Mucosa of descending colon (tissue), 3 donors: ENCODE results near the gene MYO9B. TPM values are rescaled to one million over a fixed set of nuclear protein-coding genes. Genes with fewer than 3 reads are reported as not detected.

Source experiments
- ATAC-seq: fragments of 200-7000 bp; cut with Tn5 transposase; one replicate; pipeline ENCODE4 v1.9.1; 2020; ENCODE audit warnings: mild to moderate bottlenecking, moderate library complexity
- DNase-seq, 3 donors: peaks; one replicate each; pipeline ENCODE4 v3.0.0-alpha.2; 2020
- H3K36me3 ChIP-seq: fragments of 200-600 bp; one replicate; pipeline ENCODE4 v1.8.0; 2021; ENCODE audit warnings: low read depth, mild to moderate bottlenecking
- H3K4me1 ChIP-seq: fragments of 200-600 bp; one replicate; pipeline ENCODE4 v1.8.0; 2021; ENCODE audit warnings: low read depth, mild to moderate bottlenecking
- H3K4me3 ChIP-seq: fragments of 200-600 bp; one replicate; pipeline ENCODE4 v1.8.0; 2021; ENCODE audit warnings: mild to moderate bottlenecking
- H3K9me3 ChIP-seq: fragments of 200-600 bp; one replicate; pipeline ENCODE4 v1.8.0; 2021; ENCODE audit warnings: mild to moderate bottlenecking
- CTCF ChIP-seq: fragments of 200-600 bp; IDR thresholded peaks from one replicate; pipeline ENCODE4 v1.8.0; 2022; ENCODE audit warnings: antibody characterized with exemption, mild to moderate bottlenecking
- intact Hi-C, 2 donors: fragments of 100-400 bp; cut with DNase I in 1 of 2; cut with micrococcal nuclease in 1 of 2; formaldehyde crosslinking; loops; one replicate each; pipeline versions ENCODE4 v1.11.0 to v1.11.1; 2022; cut with DNase I, micrococcal nuclease
- total RNA-seq, 3 donors: library from RNA; stranded (reverse); fragmentation: NEBNext Ultra II Directional in 2 of 3; extraction: Animal tissue kit (Norgen Biotek cat#: 25700) in 2 of 3; gene quantifications; one replicate each; pipeline versions ENCODE4 v1.2.1 to v1.2.4, GENCODE V29; 2021 to 2023
- donor health status: DM: no; HTN: no; CAD: no; lungs with moderate emphysema.
- donor health status: DM: no; HTN: no; CAD: no.
- donor health status: DM: no; HTN: yes; CAD: no.

MYO9B gene
- total RNA-seq, 3 donors from 2014 or later = 73.7 to 91.8 (median 90.8) TPM

GRCh38 chr19:17165715-17166114 is 90.1 kb downstream of the MYO9B start:
- intact Hi-C loops = no loop called here
- ATAC-seq (no peak), DNase-seq (no peak)
- Histone ChIP-seq H3K9me3 (no peaks in the 10 kb centered on the region), H3K36me3 (peaks cover 17% of the 10 kb centered on the region), H3K4me1 (no peaks in the 10 kb centered on the region), H3K4me3 (no peak overlapping the region)
- TF ChIP-seq CTCF = no peak

GRCh38 chr19:17170538-17171297 is 95.1 kb downstream of the MYO9B start:
- TF ChIP-seq CTCF = no peak
- intact Hi-C loops = no loop called here
- H3K36me3 ChIP-seq = peaks cover 14% of the 10 kb centered on the region
- ATAC-seq (no peak), DNase-seq (no peak)
- no peaks in the 10 kb centered on the region for H3K4me1 ChIP-seq
- no peak overlapping the region for H3K4me3 ChIP-seq
- H3K9me3 ChIP-seq = no peaks in the 10 kb centered on the region

GRCh38 chr19:17171874-17172273 is 96.3 kb downstream of the MYO9B start:
- ATAC-seq = no peak
- H3K4me3 ChIP-seq = no peak overlapping the region
- peaks cover 11% of the 10 kb centered on the region for H3K36me3 ChIP-seq
- no peaks in the 10 kb centered on the region for H3K4me1 ChIP-seq
- TF ChIP-seq CTCF = no peak
- no peak for DNase-seq
- H3K9me3 ChIP-seq = no peaks in the 10 kb centered on the region
- intact Hi-C loops = no loop called here

- H3K9me3 ChIP-seq = no peaks in the 10 kb centered on the region
- peaks cover 11% of the 10 kb centered on the region for H3K36me3 ChIP-seq
- no peak for ATAC-seq
- no peak for TF ChIP-seq CTCF
- no peak overlapping the region for H3K4me3 ChIP-seq
- intact Hi-C loops = no loop called here
- DNase-seq = no peak
- H3K4me1 ChIP-seq = no peaks in the 10 kb centered on the region
Measured at GRCh38 chr19:17172624-17173345, 97.2 kb downstream of the MYO9B start.

- ATAC-seq = no peak
- intact Hi-C loops = no loop called here
- peaks cover 4% of the 10 kb centered on the region for H3K36me3 ChIP-seq
- no peaks in the 10 kb centered on the region for H3K9me3 ChIP-seq
- H3K4me1 ChIP-seq = no peaks in the 10 kb centered on the region
- DNase-seq = no peak
- no peak for TF ChIP-seq CTCF
- no peak overlapping the region for H3K4me3 ChIP-seq
Measured at GRCh38 chr19:17178291-17178690, 102.7 kb downstream of the MYO9B start.
